Peyer's patch (tissue), 4 donors: Measurements from ENCODE around the gene CEP95. TPM values are rescaled to one million over a fixed set of nuclear protein-coding genes. Genes with fewer than 3 reads are reported as not detected.

Experiments
- DNase-seq, 3 donors: peaks; one replicate each; pipeline ENCODE4 v3.0.0-alpha.2; 2017 to 2019
- H3K27ac ChIP-seq, 4 donors: fragments of 200-600 bp; sonication (generic); one replicate each; pipeline ENCODE4 v1.5.1; 2016 to 2019
- H3K27me3 ChIP-seq, 2 donors: fragments of 200-600 bp; sonication (generic); one replicate each; pipeline ENCODE4 v1.5.1; 2019
- H3K36me3 ChIP-seq, 3 donors: fragments of 200-600 bp; sonication (generic); one replicate each; pipeline ENCODE4 v1.5.1; 2016 to 2019
- H3K4me1 ChIP-seq, 4 donors: fragments of 200-600 bp; sonication (generic); one replicate each; pipeline ENCODE4 v1.5.1; 2016 to 2019
- H3K4me3 ChIP-seq, 4 donors: fragments of 200-600 bp; sonication (generic); 1 replicate in 3 of 4; 2 replicates in 1 of 4; pipeline ENCODE4 v1.5.1; 2016 to 2019; ENCODE audit warnings: mild to moderate bottlenecking in 1 of 4
- H3K9me3 ChIP-seq, 4 donors: fragments of 200-600 bp; sonication (generic); one replicate each; pipeline ENCODE4 v1.5.1; 2016 to 2019; ENCODE audit warnings: mild to moderate bottlenecking in 1 of 4
- POLR2A ChIP-seq, 2 donors: fragments of 450-650 bp; IDR thresholded peaks; one replicate each; pipeline ENCODE4 v1.5.1; 2017; ENCODE audit warnings: antibody characterized with exemption in 2 of 2, mild to moderate bottlenecking in 2 of 2, moderate library complexity in 2 of 2
- total RNA-seq, 4 donors: library from RNA; depleted of rRNA; stranded (reverse); fragments of >200 nt; gene quantifications; one replicate each; pipeline ENCODE4 v1.1.0, GENCODE V29; 2016
- TF ChIP-seq, protein P1 (sequence below), 6 experiments: fragments of 450-650 bp in 4 of 6; fragments of 200-600 bp in 2 of 6; sonication (generic) in 1 of 6; IDR thresholded peaks; one replicate each; pipeline ENCODE4 v1.5.1; 2017 to 2019; ENCODE audit warnings: antibody characterized with exemption in 6 of 6, mild to moderate bottlenecking in 3 of 6, moderate library complexity in 1 of 6

Gene CEP95
- total RNA-seq, 4 donors from 2014 or later = 51.1 to 187 (median 79.4) TPM

DNA sequence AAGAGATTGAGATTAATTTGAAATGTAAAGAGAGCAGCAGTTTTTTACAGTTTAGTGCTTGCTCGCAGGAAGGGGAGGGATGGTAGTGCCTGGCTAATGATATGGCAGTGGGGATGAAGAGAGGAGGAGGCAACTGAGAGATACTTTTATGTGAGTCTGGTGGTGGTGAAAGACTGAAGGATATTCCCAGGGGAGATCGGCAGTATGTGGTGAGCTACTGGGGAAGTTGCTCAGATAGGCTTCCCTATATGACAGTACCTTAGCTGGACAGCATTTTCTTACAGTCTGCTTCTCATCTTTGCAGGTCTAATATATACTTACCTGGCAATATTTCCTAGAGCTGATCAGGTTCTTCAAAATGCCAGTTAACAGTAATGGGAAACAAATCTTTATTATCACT is 8.6 kb downstream of the CEP95 start:
- Histone ChIP-seq H3K27me3 (no peaks in the 10 kb centered on the region), H3K9me3 (no peaks in the 10 kb centered on the region), H3K4me1 (no peaks in the 10 kb centered on the region), H3K27ac (no peak overlapping the region), H3K36me3 (peaks cover 0 to 95% (median 4%) of the 10 kb centered on the region in 3 donors), H3K4me3 (no peak overlapping the region)
- DNase-seq = no peak
- TF ChIP-seq, protein P1, sequence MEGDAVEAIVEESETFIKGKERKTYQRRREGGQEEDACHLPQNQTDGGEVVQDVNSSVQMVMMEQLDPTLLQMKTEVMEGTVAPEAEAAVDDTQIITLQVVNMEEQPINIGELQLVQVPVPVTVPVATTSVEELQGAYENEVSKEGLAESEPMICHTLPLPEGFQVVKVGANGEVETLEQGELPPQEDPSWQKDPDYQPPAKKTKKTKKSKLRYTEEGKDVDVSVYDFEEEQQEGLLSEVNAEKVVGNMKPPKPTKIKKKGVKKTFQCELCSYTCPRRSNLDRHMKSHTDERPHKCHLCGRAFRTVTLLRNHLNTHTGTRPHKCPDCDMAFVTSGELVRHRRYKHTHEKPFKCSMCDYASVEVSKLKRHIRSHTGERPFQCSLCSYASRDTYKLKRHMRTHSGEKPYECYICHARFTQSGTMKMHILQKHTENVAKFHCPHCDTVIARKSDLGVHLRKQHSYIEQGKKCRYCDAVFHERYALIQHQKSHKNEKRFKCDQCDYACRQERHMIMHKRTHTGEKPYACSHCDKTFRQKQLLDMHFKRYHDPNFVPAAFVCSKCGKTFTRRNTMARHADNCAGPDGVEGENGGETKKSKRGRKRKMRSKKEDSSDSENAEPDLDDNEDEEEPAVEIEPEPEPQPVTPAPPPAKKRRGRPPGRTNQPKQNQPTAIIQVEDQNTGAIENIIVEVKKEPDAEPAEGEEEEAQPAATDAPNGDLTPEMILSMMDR (IDR thresholded peaks at IDR 0.05) = no peak
- no peak for TF ChIP-seq POLR2A (IDR thresholded peaks at IDR 0.05)

DNA sequence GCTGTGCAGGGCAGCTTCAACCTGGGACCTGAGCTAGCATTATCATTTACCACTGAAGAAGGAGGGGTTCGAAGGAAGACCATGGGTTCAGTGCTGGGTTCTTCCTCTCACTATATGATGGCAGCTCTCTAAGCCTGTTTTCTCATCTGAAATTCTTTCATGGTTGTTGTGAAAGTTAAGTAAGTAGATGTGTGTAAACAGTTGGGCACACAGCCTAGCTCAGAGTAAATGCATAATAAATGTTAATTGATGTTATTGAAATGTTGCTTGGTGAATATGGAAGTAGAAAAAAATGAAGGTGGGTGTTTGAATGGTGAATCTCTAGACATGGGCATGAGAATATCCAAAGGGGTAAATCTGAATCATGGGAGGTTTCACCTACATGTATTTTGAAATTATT is 9.1 kb downstream of the CEP95 start:
- H3K27me3 ChIP-seq = no peaks in the 10 kb centered on the region
- H3K4me3 ChIP-seq = no peak overlapping the region
- DNase-seq = no peak
- H3K9me3 ChIP-seq = no peaks in the 10 kb centered on the region
- peaks cover 0 to 95% (median 4%) of the 10 kb centered on the region in 3 donors for H3K36me3 ChIP-seq
- no peak overlapping the region for H3K27ac ChIP-seq
- H3K4me1 ChIP-seq = no peaks in the 10 kb centered on the region
- TF ChIP-seq POLR2A (IDR thresholded peaks at IDR 0.05) = no peak
- TF ChIP-seq, protein P1 (IDR thresholded peaks at IDR 0.05) = no peak

DNA sequence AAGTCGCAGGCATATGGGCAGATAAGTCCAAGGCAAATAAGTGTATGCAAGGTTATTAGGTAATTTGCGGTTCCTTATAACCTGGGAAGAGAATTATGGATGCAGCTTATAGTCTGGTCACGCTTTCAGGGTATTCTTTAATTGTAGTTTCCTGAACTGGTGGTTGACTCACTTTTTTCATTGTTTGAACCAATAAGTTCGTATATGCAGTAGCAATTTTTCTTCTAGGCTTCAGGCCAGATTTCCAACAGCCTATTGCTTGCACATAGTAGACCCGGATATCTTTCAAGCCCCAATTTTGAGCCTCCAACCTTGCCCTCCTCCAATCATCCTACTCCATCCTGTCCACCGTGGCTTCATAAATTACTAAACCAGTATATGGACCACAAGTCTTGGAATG is 12.8 kb downstream of the CEP95 start:
- H3K27me3 ChIP-seq = no peaks in the 10 kb centered on the region
- TF ChIP-seq, protein P1 (IDR thresholded peaks at IDR 0.05) = no peak
- TF ChIP-seq POLR2A (IDR thresholded peaks at IDR 0.05) = no peak
- no peaks in the 10 kb centered on the region for H3K4me1 ChIP-seq
- H3K9me3 ChIP-seq = no peaks in the 10 kb centered on the region
- H3K4me3 ChIP-seq = no peak overlapping the region
- no peak for DNase-seq
- H3K27ac ChIP-seq = no peak overlapping the region
- H3K36me3 ChIP-seq = peaks cover 0 to 98% (median 6%) of the 10 kb centered on the region in 3 donors

DNA sequence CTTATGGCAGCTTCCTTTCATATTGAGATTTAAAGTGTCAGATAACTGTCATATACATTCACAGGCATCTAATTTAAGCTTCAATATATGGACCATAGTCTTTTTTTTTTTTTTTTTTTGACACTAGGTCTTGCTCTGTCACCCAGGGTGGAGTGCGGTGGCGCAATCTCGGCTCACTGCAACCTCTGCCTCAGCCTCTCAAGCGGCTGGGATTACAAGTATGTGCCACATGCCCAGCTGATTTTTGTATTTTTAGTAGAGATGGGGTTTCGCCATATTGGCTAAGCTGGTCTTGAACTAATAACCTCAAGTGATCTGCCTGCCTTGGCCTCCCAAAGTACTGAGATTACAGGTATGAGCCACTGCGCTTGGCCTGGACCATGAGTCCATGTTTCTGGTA is 13.6 kb downstream of the CEP95 start:
- TF ChIP-seq POLR2A (IDR thresholded peaks at IDR 0.05) = no peak
- TF ChIP-seq, protein P1 (IDR thresholded peaks at IDR 0.05) = no peak
- Histone ChIP-seq H3K9me3 (no peaks in the 10 kb centered on the region), H3K36me3 (peaks cover 0 to 100% (median 10%) of the 10 kb centered on the region in 3 donors), H3K27me3 (no peaks in the 10 kb centered on the region), H3K27ac (no peak overlapping the region), H3K4me3 (no peak overlapping the region), H3K4me1 (no peaks in the 10 kb centered on the region)
- no peak for DNase-seq

DNA sequence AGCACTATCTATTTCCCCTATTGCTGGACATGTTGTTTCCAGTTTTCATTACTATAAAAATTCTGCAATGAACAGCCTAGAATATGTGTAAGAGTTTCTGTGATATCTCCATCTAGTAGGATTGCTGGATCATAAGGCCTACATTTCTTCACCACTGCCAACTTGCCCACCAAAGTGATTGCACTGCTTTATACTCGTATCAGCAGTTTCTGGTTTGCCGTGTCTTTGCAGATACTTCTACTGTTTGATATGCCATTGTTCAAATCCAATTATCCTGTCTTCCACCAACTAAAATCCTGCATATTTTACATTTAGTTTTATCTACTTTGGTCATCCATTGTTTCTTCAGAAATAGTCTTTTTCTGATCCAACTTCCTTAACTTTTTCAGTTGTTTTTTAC is 21.1 kb downstream of the CEP95 start:
- peaks cover 0 to 100% (median 8%) of the 10 kb centered on the region in 3 donors for H3K36me3 ChIP-seq

More for the DNA sequence above, 21.1 kb downstream of the CEP95 start:
- H3K4me1 ChIP-seq = no peaks in the 10 kb centered on the region
- DNase-seq = no peak
- no peak for TF ChIP-seq POLR2A (IDR thresholded peaks at IDR 0.05)
- TF ChIP-seq, protein P1 (IDR thresholded peaks at IDR 0.05) = no peak
- no peak overlapping the region for H3K4me3 ChIP-seq
- no peak overlapping the region for H3K27ac ChIP-seq
- no peaks in the 10 kb centered on the region for H3K9me3 ChIP-seq
- H3K27me3 ChIP-seq = no peaks in the 10 kb centered on the region
